ENCODE data around the gene GRIN3A.
A peak's percentile ranks its signal among the peaks of the same experiment; 100 is the strongest.

GRIN3A gene

DNA sequence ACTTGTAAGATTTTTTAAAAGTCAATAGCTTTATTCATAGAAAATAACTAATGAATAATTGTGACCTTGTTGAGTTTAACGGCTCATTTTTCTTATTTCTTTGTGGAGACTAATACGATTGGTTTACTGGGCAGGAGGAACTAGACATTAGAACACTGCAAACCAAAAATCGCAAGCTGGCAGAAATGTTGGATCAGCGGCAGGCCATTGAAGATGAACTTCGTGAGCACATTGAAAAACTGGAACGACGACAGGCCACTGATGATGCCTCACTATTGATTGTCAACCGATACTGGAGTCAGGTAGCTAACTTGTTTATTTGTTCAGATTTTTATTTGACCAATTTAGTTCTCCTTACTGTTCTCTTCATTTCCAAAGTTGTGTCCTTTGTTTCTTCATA is 198.4 kb downstream of the GRIN3A start:
- TF ChIP-seq TEAD4 (IDR thresholded peaks at IDR 0.05) (no peak), NFIC (IDR thresholded peaks at IDR 0.05) (no peak), RAD21 (IDR thresholded peaks at IDR 0.05; ENCODE audit: low read depth) (no peak), EP300 (IDR thresholded peaks at IDR 0.05; ENCODE audit: borderline replicate concordance) (no peak), USF1 (IDR thresholded peaks at IDR 0.05) (no peak), EGR1 (IDR thresholded peaks at IDR 0.05) (no peak), FOXM1 (IDR thresholded peaks at IDR 0.05; ENCODE audit: borderline replicate concordance, low read depth) (no peak), TAF1 (IDR thresholded peaks at IDR 0.05; ENCODE audit: low read depth) (no peak), CEBPB (IDR thresholded peaks at IDR 0.05) (no peak), ZBTB7A (IDR thresholded peaks at IDR 0.05; ENCODE audit: low read depth) (no peak), TCF12 (IDR thresholded peaks at IDR 0.05; ENCODE audit: low read depth) (no peak), MAX (IDR thresholded peaks at IDR 0.05) (no peak), CREB1 (IDR thresholded peaks at IDR 0.05; ENCODE audit: low read depth) (no peak), YY1 (IDR thresholded peaks at IDR 0.05; ENCODE audit: low read depth) (no peak)
- TF ChIP-seq, protein P1, sequence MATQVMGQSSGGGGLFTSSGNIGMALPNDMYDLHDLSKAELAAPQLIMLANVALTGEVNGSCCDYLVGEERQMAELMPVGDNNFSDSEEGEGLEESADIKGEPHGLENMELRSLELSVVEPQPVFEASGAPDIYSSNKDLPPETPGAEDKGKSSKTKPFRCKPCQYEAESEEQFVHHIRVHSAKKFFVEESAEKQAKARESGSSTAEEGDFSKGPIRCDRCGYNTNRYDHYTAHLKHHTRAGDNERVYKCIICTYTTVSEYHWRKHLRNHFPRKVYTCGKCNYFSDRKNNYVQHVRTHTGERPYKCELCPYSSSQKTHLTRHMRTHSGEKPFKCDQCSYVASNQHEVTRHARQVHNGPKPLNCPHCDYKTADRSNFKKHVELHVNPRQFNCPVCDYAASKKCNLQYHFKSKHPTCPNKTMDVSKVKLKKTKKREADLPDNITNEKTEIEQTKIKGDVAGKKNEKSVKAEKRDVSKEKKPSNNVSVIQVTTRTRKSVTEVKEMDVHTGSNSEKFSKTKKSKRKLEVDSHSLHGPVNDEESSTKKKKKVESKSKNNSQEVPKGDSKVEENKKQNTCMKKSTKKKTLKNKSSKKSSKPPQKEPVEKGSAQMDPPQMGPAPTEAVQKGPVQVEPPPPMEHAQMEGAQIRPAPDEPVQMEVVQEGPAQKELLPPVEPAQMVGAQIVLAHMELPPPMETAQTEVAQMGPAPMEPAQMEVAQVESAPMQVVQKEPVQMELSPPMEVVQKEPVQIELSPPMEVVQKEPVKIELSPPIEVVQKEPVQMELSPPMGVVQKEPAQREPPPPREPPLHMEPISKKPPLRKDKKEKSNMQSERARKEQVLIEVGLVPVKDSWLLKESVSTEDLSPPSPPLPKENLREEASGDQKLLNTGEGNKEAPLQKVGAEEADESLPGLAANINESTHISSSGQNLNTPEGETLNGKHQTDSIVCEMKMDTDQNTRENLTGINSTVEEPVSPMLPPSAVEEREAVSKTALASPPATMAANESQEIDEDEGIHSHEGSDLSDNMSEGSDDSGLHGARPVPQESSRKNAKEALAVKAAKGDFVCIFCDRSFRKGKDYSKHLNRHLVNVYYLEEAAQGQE (IDR thresholded peaks at IDR 0.05; ENCODE audit: low read depth), result no peak

GRCh38 chr9:101536938-101537337 is 201.5 kb downstream of the GRIN3A start:
- no peak for TF ChIP-seq MAX (IDR thresholded peaks at IDR 0.05)
- TF ChIP-seq ZBTB7A (IDR thresholded peaks at IDR 0.05; ENCODE audit: low read depth), result no peak
- TF ChIP-seq YY1 (IDR thresholded peaks at IDR 0.05; ENCODE audit: low read depth), result peak; percentile 66
- no peak for TF ChIP-seq TEAD4 (IDR thresholded peaks at IDR 0.05)
- TF ChIP-seq, protein P1 (IDR thresholded peaks at IDR 0.05; ENCODE audit: low read depth), result peak; percentile 92
- no peak for TF ChIP-seq USF1 (IDR thresholded peaks at IDR 0.05)

- no peak for TF ChIP-seq ZBTB7A (IDR thresholded peaks at IDR 0.05; ENCODE audit: low read depth)
- no peak for TF ChIP-seq RAD21 (IDR thresholded peaks at IDR 0.05; ENCODE audit: low read depth)
- TF ChIP-seq CREB1 (IDR thresholded peaks at IDR 0.05; ENCODE audit: low read depth), result no peak
- TF ChIP-seq TAF1 (IDR thresholded peaks at IDR 0.05; ENCODE audit: low read depth), result no peak
- no peak for TF ChIP-seq TCF12 (IDR thresholded peaks at IDR 0.05; ENCODE audit: low read depth)
These were observed 202.1 kb downstream of the GRIN3A start for GRCh38 chr9:101536351-101536750.

DNA sequence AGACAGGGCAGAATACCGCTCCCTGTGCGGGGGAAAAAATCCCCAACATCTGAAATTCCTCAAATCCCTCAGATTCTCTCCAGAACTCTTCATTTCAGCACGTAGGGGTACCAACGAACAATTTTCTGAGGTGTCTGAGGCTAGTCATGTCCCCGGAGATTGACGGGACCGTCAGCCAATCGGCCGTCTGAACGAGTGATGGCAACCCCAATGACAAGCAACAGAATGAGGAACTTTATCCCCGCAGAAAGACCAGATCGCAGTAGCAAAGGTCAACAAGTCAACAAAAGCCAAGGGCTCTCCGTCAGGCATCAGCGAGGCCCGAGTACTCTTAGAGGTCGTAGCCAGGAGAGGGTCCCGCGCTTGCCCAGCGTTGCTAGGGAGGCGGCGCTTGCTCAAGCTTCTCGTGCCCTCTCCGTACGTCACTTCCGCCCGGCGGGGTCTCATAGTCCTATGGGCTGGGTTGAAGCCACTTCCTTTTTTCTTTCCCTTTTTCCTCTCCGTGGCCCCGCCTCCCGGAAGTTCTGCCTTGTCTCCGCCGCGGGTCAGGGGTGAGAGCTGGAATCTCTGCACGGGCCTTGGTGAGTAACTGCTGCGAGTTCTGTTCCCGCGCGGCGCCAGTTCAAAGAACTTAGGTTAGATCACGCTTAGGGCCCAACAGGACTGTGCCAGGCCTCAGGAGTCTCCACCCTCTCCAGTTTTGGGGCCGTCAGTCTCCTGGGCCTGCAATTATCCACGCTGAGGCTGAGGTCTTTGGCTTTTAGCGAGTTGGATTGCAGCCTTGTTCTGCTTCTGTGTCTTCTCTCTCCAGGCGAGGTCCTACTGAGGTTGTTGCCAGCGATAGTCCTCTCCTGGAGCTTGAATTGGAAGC is 204.9 kb downstream of the GRIN3A start, which contains the start of gene RNF20:
TSS of gene RNF20 (plus strand) at position 520 of the 871 bp plus-strand sequence. CDS start 1,571 bp downstream, outside the sequence.
- TF ChIP-seq TEAD4 (IDR thresholded peaks at IDR 0.05), result peak; percentile 29; the same call in 1 of the 2 replicates
- no peak for TF ChIP-seq RAD21 (IDR thresholded peaks at IDR 0.05; ENCODE audit: low read depth)
- TF ChIP-seq, protein P1 (IDR thresholded peaks at IDR 0.05; ENCODE audit: low read depth), result no peak
- TF ChIP-seq TAF1 (IDR thresholded peaks at IDR 0.05; ENCODE audit: low read depth), result no peak; the same call in 1 of the 2 replicates
- TF ChIP-seq NFIC (IDR thresholded peaks at IDR 0.05), result no peak
- no peak for TF ChIP-seq ZBTB7A (IDR thresholded peaks at IDR 0.05; ENCODE audit: low read depth)
- TF ChIP-seq EGR1 (IDR thresholded peaks at IDR 0.05), result no peak
- 0 out of 2 replicates have a peak, but pooled peaks have one; percentile 22 for TF ChIP-seq USF1 (IDR thresholded peaks at IDR 0.05)
- no peak for TF ChIP-seq EP300 (IDR thresholded peaks at IDR 0.05; ENCODE audit: borderline replicate concordance)
- TF ChIP-seq MAX (IDR thresholded peaks at IDR 0.05), result peak; percentile 32; the same call in 1 of the 2 replicates
- peak; percentile 82 for TF ChIP-seq CREB1 (IDR thresholded peaks at IDR 0.05; ENCODE audit: low read depth)
- no peak for TF ChIP-seq FOXM1 (IDR thresholded peaks at IDR 0.05; ENCODE audit: borderline replicate concordance, low read depth)
- TF ChIP-seq TCF12 (IDR thresholded peaks at IDR 0.05; ENCODE audit: low read depth), result 0 out of 2 replicates have a peak, but pooled peaks have one; percentile 20
- TF ChIP-seq CEBPB (IDR thresholded peaks at IDR 0.05), result 0 out of 2 replicates have a peak, but pooled peaks have one; percentile 20
- no peak for TF ChIP-seq YY1 (IDR thresholded peaks at IDR 0.05; ENCODE audit: low read depth)
